Neural crest cell (in vitro differentiated cells): ENCODE measurements around the gene QRFP. TPM values are rescaled to one million over a fixed set of nuclear protein-coding genes. Genes with fewer than 3 reads are reported as not detected.
A peak's percentile ranks its signal among the peaks of the same experiment; 100 is the strongest.

ENCODE experiments used
- DNase-seq: peaks from one replicate; pipeline ENCODE4 v3.0.0; 2021; ENCODE audit warnings: low read depth, mixed read lengths, low spot score
- H3K27ac Mint-ChIP-seq: one replicate; pipeline ENCODE4 v1.8.0; 2021; ENCODE audit warnings: mild to moderate bottlenecking, mixed read lengths; ENCODE audit not compliant: unreplicated experiment
- H3K27me3 Mint-ChIP-seq: 2 replicates; pipeline ENCODE4 v1.8.0; 2021; ENCODE audit warnings: low read depth, mild to moderate bottlenecking, mixed read lengths
- H3K36me3 Mint-ChIP-seq: 2 replicates; pipeline ENCODE4 v1.8.0; 2021; ENCODE audit warnings: low read depth, mild to moderate bottlenecking, mixed read lengths
- H3K4me1 Mint-ChIP-seq: 2 replicates; pipeline ENCODE4 v1.8.0; 2021; ENCODE audit warnings: mixed read lengths
- H3K4me3 Mint-ChIP-seq: one replicate; pipeline ENCODE4 v1.8.0; 2021; ENCODE audit warnings: mild to moderate bottlenecking, mixed read lengths
- H3K9me3 Mint-ChIP-seq: 2 replicates; pipeline ENCODE4 v1.8.0; 2021; ENCODE audit warnings: mixed read lengths
- total RNA-seq: library from RNA; stranded (reverse); gene quantifications from 2 replicates; pipeline ENCODE4 v1.2.1, GENCODE V29; 2021
- TF ChIP-seq, protein P1 (sequence below): fragments of 200-600 bp; sonication (generic); conservative IDR thresholded peaks from 2 replicates; pipeline ENCODE4 v1.5.0; 2021; ENCODE audit warnings: antibody characterized with exemption, mild to moderate bottlenecking

The QRFP gene
- total RNA-seq, 1 donor from 2014 or later, result not detected

GRCh38 chr9:130843049-130843908, 53.3 kb downstream of the QRFP start:
- H3K9me3 Mint-ChIP-seq, result no peaks in the 10 kb centered on the region
- peak overlapping the region; percentile 27 for H3K4me3 Mint-ChIP-seq
- H3K4me1 Mint-ChIP-seq, result peaks cover 80% of the 10 kb centered on the region
- DNase-seq, result no peak
- TF ChIP-seq, protein P1, sequence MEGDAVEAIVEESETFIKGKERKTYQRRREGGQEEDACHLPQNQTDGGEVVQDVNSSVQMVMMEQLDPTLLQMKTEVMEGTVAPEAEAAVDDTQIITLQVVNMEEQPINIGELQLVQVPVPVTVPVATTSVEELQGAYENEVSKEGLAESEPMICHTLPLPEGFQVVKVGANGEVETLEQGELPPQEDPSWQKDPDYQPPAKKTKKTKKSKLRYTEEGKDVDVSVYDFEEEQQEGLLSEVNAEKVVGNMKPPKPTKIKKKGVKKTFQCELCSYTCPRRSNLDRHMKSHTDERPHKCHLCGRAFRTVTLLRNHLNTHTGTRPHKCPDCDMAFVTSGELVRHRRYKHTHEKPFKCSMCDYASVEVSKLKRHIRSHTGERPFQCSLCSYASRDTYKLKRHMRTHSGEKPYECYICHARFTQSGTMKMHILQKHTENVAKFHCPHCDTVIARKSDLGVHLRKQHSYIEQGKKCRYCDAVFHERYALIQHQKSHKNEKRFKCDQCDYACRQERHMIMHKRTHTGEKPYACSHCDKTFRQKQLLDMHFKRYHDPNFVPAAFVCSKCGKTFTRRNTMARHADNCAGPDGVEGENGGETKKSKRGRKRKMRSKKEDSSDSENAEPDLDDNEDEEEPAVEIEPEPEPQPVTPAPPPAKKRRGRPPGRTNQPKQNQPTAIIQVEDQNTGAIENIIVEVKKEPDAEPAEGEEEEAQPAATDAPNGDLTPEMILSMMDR, result no peak
- no peak overlapping the region for H3K27ac Mint-ChIP-seq
- H3K36me3 Mint-ChIP-seq, result no peaks in the 10 kb centered on the region
- no peaks in the 10 kb centered on the region for H3K27me3 Mint-ChIP-seq

Other genes with a start within 250 kb of the QRFP start
- 2.2 and 2.5 TPM in 2 replicates for gene PRDM12, start 232.2 kb downstream of the QRFP start, total RNA-seq
- gene EXOSC2, start 203.0 kb downstream of the QRFP start, total RNA-seq, result 98.8 and 103 TPM in 2 replicates
- gene ABL1, start 61.6 kb downstream of the QRFP start, total RNA-seq, result 88.9 and 91.0 TPM in 2 replicates
- 0.23 and 0.45 TPM in 2 replicates for gene FIBCD1, start 42.4 kb upstream of the QRFP start, total RNA-seq
- gene LAMC3, start 112.4 kb upstream of the QRFP start, total RNA-seq, result 2.8 and 4.0 TPM in 2 replicates
- gene AIF1L, start 199.7 kb upstream of the QRFP start, total RNA-seq, result 118 and 122 TPM in 2 replicates
- gene NUP214, start 228.8 kb upstream of the QRFP start, total RNA-seq, result 72.3 and 77.9 TPM in 2 replicates